OCI-LY3 (cell line): ENCODE data around the gene TUBA8.

ENCODE experiments used
- CTCF ChIP-seq: fragments of 200-600, 300-600 bp; sonication (generic); IDR thresholded peaks from 2 replicates; pipeline ENCODE4 v1.5.1; 2014; ENCODE audit warnings: antibody characterized with exemption, low read length, low read depth
- EZH2phosphoT487 ChIP-seq: fragments of 200-600 bp; shearing (Covaris generic); IDR thresholded peaks from 2 replicates; pipeline ENCODE4 v1.6.1; 2018; ENCODE audit warnings: antibody characterized with exemption, mixed run types, low read depth

- TF ChIP-seq CTCF (peak; percentile 96), EZH2phosphoT487 (no peak)
Measured at GRCh38 chr22:18156878-18157713, 46.5 kb downstream of the TUBA8 start.
